ENCODE data around the gene IL1RAPL1.

Gene IL1RAPL1

DNA sequence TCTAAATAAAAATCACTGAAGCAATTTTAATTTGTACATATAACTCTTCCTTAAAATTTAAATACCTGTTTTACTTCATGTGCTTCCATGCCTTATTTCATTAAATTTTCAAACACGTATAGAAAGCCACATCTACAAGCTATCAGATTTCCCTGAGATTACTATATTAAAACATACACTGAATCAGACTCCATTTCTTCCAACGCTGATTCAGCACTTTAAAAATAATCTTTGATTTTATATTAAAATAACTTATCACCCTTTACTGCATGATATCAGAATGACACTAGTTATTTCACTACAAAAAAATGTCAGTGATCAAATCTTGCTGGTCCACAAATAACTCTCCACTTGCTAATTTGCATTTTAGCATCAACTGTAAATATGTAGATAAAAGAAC, 550.8 kb downstream of the IL1RAPL1 start:
- DNase-seq, result no peak

DNA sequence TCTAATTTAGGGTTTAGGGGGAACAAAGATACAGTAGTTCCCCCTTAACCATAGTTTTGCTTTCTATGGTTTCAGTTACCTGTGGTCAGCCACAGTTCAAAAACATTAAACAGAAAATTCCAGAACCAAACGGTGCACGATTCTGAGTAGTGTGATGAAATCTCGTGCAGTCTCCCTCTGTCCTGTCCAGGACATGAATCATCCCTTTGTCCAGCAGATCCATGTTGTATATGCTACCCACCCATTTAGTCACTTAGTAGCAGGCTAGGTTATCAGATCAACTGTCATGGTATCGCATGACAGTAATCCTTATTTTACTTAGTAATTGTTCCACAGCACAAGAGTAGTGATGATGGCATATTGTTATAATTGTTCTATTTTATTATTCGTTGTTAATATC, 556.1 kb downstream of the IL1RAPL1 start:
- DNase-seq, result no peak

DNA sequence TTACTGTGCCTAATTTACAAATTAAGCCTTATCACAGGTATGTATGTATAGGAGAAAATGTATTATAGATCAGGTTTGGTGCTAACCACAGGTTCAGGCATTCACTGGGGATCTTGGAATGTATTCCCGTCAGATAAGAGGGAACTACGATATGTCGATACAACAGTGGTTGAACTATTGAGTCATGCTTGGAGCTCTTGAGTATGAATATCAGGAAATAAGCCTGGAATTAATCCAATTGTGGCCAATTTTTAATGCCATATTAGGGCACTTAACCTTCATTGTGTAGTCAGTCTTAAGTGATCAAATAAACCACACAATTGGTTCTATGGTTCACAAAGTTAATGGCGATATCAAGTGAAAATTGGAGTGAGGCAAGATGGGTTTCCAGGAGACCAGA, 556.5 kb downstream of the IL1RAPL1 start:
- DNase-seq, result no peak

DNA sequence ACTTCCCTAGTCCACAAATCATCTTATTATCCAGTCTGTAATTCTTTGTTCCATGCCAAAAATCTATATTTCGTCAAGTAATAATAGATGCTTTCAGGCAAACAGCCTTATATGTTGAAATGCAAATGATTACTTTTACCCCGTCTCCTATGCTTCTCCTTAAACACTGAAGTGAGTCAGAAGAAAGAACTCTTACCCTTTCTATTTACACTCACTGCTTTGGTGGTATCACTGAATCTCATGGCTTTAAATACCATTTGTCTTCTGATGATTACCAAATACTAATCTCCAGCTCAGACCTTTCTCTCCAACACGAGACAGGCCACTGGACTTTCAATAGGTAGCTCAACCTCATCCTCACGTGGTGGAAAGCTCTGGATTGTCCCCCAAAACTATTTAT, 558.1 kb downstream of the IL1RAPL1 start:
- DNase-seq, result no peak

DNA sequence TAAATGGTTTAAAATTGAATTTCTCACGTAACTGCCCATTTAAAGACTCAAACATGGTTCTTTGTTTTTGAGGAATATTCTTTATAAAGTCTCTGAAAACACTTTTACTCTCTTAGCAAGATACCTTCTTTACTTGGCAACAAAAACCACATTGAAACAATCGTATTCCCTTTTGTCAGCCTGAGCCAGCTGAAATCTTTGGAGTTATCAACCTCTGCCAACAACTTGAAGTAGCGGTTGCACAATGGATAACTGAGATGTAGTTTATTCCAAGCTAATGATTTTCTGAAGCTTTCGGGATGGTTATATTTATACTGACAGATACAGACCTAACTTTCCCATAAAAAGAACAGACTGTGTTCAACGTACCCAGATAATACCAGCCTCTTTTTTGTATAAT, 561.3 kb downstream of the IL1RAPL1 start:
- no peak for DNase-seq

DNA sequence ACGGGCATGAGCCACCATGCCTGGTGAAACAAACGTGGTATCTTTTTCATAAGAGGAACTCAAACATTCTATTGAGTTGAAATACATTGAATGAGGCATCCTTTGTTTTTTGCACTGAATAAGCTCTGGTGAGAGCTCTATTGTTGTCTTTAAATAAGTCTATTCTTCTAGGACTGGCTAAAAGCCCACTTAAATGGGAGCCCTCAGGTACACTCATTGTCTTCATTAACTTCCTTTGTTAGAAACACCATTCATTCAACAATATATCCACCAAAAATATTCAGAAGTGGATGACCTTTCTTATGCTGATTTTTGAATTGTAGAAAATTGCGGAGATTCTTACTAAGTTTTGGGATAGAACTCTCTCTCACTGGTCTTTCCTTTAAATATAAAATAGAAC, 568.0 kb downstream of the IL1RAPL1 start:
- no peak for DNase-seq

DNA sequence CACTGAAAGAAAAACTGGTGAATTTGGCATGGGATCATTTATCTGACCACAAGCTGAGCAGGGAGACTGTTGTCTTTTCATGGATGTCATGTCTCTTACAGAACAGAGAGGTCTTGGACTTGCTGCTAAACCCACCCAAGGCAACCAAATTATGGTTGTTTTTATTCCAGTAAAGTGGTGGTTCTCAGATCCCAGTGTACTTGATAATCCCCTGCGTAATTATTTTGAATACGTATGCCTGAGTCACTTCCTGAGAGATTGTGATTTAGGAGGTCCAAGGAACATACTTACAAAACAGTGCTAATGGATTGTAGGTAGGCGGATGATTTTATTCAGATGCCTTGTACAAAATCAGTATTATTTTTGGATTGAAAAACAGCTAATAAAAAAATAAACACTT, 585.6 kb downstream of the IL1RAPL1 start:
- no peak for DNase-seq

DNA sequence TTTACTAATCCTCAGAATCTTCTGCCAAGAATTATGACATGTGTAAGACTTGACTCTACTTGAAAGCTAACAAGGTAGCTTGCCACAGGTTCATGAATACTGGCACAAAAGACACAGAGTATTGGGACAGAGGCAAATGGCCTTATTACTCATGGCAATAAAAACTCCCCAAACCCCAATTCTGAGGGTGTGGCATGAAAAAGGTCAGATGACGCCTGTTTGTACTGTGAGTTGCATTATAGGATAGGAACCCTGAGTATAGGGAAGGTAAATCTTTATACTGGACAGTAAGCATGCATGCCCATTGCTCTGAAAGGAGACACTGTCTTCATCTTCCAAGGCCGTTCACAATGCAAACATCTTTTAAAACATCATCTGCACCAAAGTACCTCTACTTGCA, 600.0 kb downstream of the IL1RAPL1 start:
- no peak for DNase-seq

DNA sequence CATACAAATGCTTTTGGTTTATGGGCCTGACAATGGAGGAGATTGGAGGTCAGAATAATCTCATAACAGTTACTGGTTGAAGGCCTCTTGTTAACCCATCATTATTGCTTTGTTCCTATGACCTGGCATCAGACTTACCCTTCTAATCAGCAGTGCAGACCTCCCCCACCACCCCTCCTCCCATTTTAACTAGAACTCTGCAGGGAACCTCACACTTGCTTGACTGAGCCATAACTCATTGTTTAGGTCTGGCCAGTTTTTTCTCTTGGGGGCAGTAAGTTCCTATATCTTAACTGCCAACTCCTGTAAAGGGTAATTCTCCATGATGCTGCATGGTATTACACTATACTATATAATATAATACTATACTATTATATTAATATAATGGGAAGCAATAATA, 609.3 kb downstream of the IL1RAPL1 start:
- no peak for DNase-seq

DNA sequence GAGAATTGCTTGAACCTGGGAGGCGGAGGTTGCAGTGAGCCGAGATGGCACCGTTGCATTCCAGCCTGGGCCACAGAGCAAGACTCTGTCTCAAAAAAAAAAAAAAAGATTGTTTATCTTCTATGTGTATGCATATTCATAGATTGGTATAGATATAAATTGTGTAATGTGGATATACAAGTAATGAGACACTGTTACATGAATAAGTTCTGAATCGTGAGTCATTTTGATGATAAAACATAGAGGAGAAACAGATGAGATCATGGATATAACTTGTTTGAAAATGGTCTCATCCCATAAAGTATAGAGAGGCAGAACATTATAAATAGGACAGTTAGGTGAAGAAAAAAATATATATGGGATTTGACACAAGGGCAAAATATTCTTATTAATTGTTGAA, 628.0 kb downstream of the IL1RAPL1 start:
- DNase-seq, result no peak

DNA sequence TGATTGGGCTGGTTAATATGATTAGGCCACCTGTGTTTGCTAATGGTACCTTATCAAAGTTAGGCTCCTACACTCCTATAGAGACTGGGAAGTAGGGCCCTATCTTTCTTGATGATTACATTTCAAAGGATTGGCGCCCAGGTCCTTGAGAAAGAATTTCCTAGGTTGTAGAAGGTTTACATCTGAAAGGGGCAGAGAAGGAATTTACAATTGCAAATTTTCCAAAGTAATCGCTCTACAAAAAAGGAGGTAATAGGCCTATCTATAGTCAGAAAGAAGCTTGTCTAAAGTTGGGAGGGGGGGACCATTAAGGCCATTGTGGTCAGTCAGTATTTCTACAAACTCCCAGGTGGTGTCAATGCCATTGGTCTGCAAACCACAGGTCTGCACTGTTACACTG, 638.4 kb downstream of the IL1RAPL1 start:
- no peak for DNase-seq

DNA sequence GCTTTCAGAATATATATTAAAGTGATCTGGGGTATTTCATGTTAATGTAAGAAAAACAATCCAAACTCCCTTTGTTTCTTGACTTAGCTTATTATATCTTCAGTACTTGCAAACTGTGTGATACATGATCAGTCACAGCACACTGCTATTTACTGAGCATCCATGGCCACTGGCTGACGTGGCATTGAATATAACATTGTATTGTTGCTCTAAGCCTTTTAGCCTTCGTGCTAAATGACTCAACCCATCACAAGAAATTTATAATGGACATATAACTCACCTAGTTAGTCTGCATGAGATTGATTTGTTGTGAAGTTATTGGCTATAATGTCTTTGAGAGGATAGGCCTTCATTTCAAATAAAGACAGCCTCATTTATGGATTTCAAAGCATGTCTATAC, 642.6 kb downstream of the IL1RAPL1 start:
- no peak for DNase-seq

DNA sequence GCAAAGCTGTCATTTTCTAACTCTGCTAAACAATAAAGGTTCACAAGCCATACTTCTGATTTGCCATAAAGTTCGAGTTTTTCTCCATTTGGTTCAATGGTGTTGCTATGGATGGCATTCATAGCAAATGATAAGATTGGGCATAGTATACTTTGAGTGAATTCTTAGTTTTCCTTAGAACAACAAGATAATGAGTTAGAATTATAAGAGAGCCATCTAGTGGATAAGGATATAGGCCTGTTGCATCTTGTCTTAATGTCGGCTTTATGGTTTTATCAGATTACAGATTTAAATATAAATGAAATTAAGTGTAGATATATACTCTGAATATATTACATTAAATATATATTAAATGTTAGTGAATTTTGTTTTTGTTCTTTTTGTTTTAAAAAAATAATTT, 644.6 kb downstream of the IL1RAPL1 start:
- DNase-seq, result no peak

DNA sequence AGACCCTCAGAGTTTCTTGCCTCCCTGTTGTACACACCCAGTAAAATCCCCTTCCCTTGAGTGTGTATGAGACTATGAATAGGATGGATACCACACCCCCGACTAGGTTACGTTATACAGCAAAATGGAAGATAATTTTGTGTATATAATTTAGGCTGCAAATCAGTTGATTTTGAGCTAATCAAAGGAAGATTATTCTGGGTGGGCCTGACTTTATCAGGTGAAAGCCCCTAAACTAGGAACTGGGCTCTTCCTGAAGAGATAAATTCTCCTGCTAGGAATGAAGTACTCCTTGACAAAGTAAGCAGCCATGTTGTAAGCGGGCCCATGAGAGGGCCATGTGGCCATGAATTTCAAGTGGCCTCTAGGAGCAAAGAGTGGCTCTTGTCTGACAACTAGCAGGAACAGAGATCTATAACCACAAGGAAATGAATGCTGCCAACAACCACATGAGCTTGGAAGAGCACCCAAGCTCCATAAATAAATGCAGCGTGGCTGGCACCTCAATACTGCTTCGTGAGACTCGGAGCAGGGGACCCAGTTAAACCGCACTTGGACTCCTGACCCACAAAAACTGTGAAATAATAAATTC, 646.4 kb downstream of the IL1RAPL1 start:
- DNase-seq, result no peak

DNA sequence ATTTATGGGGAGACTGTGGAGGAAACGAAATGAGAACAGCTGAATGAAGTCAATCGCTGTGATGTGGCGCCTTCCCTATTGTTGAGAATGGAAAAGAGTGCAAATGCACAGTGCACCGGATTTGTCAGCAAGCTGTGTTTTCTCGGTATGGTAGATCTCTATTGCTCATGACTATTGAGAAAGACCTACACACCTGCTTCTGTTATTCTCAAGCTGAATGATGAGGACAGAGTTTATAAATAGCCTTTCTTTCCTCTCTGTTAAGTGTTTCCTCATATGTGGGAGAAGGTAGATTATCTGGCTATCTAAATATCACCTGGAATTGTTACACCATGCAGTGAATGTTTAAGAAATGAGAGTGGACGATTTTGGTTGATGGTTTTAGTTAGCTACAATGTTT, 650.7 kb downstream of the IL1RAPL1 start:
- no peak for DNase-seq

DNA sequence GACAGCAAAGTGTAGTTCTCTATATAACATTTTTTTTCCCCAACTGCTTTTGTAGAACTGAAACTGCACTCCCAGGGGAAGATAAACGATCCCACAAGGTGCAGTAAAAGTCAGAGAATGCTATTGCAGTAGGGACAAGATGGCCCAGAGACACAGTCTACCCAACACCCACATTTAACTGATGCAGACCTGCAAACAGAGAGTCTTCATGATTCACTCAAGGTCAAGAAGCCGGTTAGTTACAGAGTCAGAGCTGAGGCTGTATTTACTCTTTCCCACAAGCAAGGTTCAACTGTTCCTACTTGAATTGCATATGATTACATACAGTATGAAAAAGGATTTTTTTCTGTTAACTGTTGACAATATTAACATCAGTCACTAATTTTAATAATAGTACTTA, 654.6 kb downstream of the IL1RAPL1 start:
- no peak for DNase-seq

DNA sequence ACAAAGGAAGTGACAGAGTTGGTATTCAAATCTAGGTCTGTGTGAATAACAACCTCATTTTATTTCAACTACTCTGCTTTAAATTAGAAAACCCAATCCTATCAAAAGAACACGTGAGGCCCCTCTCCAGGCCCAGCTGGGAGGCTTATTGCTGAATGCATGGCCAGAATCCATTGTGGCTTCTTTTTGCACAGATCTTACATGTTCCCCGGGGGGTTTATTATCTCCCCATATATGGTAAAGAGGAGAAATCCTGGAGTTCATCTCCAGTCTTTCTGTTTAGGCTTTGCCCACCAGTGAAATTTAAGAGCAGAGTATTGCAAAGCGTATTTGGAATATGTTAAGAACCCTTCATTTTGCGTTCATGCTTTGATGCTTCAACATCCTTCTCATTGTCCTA, 655.6 kb downstream of the IL1RAPL1 start:
- DNase-seq, result no peak

DNA sequence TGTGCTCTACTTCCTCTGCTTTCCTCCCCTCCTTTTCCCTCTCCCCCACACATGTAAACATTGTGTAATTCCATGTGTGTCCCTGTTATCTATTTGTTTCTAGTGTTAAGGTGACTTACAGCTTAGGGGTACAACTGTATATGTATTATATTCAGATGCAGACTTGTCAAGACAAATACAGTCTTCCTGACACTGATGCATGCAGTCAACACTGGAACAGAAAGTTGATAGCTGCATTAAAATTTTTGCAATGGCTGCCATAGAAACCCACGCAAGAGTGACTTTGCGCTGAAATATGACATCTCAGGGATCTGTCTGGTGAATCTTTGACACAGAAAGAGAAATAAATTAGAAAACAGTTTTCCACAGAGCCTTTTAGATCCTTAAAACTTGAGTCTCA, 656.7 kb downstream of the IL1RAPL1 start:
- DNase-seq, result no peak

DNA sequence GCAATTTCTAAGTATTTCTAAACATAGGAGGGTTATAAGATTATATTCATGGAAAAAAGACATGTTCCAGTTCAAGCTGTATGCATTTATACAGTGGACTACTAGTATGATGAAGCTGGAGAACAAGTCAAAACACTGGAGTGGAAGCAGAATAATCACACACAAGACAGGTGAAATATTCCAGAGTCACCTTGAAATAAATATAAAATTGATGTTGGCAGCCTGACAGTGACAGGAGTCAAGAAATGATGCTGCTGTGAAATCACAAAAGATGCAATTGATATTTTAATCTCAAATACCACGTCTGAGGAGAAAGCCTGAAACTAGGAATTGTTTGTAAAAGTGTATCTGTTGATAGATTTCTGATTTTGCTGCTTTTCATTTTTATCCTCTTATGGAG, 667.3 kb downstream of the IL1RAPL1 start:
- no peak for DNase-seq

DNA sequence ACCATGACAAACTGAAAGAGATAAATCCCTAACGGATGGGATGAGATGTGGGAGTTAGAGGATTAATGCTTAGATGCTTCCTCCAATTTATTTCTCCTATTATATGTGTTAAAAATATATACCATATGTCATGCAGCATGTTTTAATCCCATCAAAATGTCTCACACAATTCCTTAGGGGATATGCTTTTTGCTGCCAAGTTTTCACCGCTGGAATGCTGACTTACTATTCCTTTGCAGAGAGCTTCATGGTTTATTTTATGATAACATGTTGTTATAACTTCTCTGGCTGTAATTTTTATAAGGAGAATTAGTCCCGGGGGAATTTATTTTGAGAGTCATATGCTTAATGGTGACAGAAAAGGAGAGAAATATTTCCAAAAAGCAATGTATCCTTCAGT, 670.3 kb downstream of the IL1RAPL1 start:
- DNase-seq, result peak; percentile 43

DNA sequence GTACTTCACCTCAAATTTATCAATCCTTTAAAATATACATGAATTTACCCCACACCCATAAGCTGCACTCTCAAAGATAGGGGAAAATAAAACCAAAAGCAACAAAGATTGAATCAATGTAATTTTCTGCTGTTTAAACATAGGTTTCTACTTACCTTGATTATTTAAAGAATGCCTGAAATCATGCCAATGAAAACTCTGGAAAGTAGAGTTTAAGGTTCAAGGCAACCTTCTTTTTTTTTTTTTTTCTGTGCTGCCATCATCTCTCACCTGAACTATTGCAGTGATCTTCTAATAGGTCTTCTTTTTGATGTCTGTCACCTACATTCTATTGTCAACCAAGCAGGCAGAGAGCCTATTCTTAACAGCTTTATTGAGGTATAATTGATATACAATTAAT, 682.1 kb downstream of the IL1RAPL1 start:
- DNase-seq, result no peak

DNA sequence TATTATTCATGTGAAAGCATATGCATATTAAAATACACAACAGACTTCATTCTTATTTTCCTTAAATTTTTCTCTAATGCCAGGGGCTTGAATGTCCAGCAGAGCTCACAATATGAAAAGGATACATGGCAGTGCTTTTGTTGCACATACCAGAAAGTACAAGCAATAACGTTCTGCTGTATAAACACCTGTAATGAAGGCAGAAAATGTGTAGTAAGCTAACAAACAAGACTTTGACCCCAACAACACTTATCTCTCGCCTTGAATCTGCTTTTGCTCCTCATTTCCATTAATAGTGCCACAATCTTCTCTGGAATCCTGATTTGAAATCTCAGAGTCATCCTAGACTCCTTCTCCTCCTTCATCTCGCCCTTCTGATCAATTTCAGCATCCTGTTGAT, 687.3 kb downstream of the IL1RAPL1 start:
- no peak for DNase-seq

DNA sequence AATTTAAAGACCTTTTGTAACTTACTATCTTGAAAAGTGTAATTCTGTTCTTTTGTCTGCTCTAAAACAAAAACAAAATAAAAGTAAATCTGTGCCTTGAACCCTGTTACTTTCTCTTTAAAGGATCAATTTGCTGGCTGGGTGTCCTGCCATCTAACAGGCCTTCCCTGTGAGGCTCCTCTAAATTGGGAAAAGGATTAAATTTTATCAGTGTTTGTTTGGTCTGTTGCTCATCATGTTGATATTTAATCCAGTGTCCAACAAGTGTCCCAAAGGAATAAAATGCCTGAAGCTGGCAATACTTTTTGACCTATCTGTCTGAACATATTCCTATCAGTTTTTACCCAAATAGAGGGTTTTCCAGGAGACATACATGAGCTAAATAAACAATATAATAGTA, 688.7 kb downstream of the IL1RAPL1 start:
- no peak for DNase-seq

DNA sequence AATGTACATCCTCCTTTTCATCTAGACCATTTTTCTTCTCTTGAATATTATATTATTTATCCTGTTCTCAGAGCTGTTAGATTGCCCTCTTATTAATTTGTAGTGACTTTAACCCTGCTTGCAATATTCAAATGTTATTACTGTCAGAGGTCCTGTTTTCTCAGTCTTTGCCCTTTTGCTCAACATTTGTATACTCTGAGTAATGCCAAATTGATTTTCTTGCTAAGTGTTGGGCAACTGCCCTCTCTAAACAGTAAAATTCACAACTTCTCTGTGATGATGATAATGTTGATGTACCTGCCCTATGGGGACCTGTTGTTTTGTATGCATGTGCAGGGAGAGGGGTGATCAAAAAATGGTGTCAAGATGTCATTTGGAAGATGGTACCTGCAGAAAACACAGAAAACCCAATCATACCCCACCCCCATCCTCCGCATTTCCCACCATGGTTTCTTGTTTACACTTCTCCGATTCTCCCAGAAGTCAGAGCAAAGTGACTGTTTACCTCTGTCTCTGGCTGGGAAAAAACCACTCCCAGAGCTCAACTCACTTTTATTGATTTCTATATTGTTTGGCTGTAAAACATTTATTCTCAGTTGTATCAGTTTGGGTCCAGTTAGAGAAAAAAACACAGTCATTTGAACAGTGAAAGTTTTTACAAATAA, 694.0 kb downstream of the IL1RAPL1 start:
- DNase-seq, result no peak

DNA sequence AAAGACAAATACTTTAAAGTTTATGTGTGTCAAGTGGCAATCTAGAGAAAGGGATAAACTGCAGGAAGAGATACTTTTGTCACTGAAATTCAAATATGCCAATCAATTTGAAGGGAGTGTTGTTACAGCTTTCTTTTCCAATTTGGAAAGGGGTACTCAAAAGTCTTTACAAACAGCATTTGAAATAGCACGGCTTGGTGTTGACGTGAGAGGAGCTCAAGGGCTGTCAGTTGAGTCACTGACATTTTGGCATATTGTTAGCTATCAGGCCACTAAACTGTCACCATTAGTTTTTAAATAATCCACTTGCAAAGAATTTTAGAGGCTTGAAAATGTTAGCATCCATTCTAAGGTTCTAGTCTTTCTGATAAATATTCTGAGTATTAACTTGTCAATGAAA, 698.4 kb downstream of the IL1RAPL1 start:
- DNase-seq, result no peak
